HG03025 (cell line): ENCODE results near the gene TTC9.

Experiments
- ATAC-seq: cut with Tn5 transposase; IDR thresholded peaks from one replicate; pipeline ENCODE4 v1.9.1; 2021; ENCODE audit warnings: mild to moderate bottlenecking, moderate library complexity; ENCODE audit not compliant: unreplicated experiment, low FRiP score

TTC9 gene

DNA sequence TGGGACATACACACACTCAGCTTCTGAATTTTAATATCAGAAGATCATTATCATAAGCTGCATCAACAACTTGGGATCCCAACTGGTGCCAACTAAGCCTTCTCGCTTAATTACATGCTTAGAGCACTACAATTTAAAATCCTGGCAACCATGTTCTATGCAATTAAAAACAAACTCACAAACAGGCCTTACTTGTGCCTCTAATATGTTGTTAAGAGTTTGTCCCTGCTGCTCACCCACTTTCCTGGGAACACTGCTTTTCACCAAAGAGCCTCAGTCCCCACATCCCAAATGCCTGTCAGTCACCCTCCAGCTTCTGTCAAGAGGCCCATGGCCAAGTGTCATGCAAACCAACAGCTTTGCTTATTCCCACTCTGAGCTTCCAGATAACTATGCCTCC is 69.7 kb downstream of the TTC9 start:
- no peak for ATAC-seq

DNA sequence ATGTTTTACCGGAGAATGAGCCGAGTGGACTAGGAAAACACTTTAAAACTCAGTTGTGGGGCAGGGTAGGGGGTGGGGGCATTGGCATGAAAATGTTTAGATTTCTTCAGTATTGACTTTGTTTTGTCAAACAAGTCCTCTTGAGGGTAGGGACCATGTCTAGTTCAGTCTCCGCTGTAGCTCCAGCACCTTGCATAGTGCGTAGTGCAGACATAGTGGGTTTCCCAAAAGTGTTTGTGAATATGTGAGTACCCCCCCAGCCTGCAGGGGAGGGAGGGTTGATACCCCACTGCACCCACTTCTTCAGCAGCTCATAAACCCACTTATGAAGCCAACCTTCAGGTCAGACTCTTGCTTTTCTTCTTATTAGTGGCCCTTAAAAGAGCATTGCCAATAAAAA is 71.4 kb downstream of the TTC9 start:
- ATAC-seq, result no peak

DNA sequence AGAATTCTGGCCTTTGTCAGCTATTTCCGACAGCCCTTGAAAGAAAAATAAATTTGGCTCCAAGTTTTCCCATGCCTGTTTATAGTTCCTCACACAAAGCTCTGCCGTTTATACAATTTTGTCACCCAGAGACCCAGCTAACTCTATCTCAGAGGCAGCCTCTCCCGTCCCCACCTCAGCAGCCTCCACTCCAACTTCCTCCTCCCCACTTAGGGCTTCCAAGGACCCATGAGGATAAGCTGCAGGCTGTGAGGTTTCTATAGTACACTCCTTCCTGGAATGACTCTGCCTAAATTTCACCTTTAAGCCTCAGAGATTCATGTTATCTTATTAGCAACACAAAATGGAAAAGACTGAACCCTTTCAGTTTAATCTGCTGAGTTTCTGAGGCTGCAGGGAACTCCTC is 71.8 kb downstream of the TTC9 start:
- ATAC-seq, result no peak

DNA sequence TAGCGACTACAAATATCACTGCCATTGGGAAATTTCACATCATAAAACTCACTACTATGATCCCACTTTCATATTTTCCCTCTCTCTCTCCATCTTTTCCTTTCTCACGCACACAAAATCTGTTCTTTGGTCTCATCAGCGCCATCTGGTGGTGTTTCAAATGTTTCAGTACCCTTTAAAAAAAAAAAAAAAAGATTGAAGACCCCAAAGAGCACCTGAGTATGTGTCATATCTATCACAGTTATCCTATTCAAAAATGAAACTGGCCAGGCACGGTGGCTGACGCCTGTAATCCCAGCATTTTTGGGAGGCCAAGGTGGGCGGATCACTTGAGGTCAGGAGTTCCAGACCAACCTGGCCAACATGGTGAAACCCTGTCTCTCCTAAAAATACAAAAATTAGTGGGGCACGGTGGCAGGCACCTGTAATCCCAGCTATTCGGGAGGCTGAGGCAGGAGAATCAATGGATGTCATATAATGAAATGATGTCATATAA is 72.4 kb downstream of the TTC9 start:
- no peak for ATAC-seq

DNA sequence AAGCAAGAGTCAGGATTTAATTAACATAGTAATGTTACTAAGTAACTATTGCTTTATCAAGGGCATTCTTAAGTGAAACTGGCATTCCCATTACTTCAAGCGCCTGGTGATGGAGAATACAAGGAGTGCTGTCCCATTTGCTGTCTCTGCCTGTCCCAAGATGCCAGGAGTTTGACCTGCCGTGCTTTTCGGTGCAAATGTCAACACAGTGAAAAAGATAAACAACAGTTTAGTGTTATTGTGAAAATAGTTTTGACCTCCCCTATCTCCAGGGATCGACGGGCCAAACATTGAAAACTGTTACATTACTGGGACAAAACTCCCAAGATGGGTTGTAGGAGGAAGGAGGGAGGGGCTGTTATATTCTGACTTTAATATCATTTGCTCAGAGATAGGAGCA is 74.8 kb downstream of the TTC9 start:
- ATAC-seq, result no peak

DNA sequence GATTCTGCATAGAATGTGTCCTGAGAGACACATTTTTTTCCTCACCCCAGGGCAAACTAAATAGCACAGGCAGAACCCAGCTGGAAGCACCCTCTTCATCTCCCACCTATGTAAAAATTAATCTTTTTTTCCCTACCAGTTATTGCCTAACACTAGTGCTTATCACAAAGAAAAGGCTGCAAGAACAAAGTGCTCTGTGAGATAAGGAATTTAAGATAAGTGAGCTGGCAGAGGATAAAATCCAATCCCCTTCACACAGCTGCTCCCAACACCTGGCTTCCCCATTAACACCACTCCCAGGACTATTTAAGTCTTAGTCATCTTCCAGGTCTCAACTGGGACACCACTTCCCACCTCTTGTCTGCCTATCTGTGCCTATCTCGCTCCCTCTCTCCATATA is 75.2 kb downstream of the TTC9 start:
- ATAC-seq, result no peak

DNA sequence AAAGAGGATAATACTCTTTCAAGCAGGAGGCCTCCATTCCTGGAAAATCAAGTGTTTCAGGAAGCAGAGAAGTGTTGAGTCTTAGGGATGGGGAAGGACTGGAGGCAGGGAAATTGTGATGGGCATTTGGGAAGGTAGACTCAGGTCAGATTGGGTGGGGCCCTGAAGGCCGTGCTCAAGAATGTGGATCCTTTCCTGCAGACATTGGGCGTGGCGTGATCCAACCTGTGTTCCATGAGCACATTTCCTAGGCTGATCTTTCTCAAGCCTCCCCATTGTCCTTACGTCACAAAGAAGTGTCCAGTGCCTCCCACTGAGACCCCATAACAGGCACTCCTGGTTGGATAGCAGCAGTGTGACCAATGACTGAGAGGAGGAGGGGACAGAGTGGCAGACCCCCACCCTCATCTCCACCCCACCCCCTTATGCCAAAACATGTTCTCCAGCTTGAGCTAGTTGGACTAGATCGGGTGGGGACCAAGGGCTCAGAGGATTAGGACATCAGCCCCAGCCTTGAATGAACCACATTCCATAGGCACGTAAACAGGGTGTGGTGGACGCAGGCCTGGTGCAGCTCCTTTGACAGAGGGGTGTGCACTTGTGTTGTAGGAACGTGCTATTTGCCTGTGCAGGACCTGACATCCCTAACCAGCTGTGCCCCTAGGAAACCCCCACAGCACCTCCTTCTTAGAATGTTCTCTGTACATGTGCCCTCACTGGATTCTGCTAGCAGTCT is 76.8 kb downstream of the TTC9 start:
- no peak for ATAC-seq

DNA sequence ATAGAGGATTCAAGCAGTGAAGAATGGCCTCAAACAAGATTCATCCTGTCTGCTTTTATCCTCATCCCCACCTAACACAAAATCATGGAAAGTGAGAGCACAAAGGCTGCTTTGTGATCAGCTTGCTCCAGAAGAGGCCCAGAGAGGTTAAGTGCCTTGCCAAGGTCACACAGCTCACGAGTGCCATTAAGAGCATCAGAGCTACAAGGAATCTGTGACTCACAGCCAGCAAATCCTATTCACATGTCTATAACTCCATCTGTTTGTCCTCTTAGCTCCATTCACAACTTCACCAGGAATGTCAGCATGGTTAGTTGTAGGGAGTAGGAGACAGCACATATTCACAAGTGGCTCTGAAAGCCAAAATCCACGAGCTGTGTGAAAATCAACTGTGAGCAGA is 79.8 kb downstream of the TTC9 start:
- ATAC-seq, result no peak

DNA sequence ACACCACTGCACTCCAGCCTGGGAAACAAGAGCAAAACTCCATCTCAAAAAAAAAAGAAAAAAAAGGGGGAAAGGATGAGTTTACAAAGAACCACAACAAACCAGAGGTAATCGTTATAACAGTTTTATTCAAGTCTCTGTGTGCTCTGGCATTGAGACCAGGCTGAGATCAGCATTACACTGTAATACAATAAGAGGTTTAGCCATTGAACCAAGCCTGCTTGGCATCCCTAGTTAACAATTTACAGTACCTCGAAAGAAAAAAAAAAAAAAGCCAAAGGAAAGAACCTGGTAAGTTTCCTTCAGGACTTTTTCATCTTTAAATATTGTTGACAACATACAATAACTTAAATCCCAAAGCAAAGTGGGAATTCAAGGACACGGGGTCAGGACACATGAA is 80.7 kb downstream of the TTC9 start:
- no peak for ATAC-seq

DNA sequence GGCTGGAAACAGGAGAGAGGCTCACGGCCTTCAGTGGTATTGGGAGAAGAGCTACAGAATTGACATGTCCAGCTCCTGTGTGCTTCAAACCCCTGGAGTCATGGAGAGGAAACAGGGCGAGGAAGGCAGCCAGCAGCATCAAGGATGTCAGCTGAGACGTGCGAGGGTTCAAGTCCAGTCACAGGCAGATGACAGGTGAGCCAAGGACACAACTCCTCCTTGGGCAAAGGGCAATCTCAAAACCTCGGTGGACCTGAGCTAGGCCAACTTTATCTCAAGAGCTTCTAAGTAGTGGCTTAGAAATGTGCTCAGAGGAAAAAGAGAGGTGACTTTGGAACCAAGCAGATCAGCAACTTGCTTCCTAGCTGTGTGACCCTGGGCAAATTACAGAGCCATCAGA is 81.6 kb downstream of the TTC9 start:
- no peak for ATAC-seq

DNA sequence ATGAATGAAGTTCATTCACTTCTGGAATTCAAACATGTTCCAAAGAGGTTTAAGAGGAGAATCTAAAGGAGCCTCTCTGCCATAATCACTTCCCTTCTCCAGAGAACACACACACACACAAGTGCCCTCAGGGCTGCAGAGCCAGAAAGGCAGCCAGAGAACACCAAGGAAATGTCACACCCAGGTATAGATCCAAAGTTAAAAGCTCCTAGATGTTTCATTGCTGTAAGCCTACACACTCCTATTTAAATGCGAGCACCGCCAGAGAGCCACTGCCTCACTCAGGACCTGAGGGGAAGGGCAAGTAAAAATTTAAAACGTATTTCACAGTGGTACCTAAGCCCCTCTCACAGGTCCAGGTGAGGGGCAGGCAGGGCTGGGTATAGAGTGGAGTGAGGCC is 82.4 kb downstream of the TTC9 start:
- ATAC-seq, result no peak

DNA sequence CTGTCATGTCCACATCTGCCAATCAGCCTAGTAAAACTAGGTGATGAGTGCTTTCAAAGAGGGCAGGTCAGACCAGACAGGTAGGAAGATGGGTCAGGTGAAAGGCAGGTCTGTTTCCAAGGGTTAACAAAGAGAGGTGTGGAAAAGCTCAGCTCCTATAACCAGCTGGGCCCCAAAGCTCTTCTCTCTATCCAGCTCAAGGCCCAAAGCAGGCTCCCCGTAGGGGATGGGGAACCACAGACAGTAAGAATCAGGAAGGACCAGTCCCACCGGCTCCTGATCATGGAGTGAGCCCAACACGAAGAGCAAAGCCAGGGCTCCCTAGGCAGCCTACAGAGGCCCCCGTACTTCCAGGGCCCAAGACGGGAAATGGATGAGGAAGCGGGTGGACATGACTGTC is 83.2 kb downstream of the TTC9 start:
- no peak for ATAC-seq
